ENCODE measurements around the gene RYR1.
"Not testable (repeated sequence)": the region's sequence is repeated elsewhere in the genome, so short reads cannot be mapped to it uniquely, and the experiment has no call there.

The RYR1 gene

GRCh38 chr19:38457202-38457601 is 23.7 kb downstream of the RYR1 start:
- DNase-seq (ENCODE audit: low read depth, low spot score): no peak

DNA sequence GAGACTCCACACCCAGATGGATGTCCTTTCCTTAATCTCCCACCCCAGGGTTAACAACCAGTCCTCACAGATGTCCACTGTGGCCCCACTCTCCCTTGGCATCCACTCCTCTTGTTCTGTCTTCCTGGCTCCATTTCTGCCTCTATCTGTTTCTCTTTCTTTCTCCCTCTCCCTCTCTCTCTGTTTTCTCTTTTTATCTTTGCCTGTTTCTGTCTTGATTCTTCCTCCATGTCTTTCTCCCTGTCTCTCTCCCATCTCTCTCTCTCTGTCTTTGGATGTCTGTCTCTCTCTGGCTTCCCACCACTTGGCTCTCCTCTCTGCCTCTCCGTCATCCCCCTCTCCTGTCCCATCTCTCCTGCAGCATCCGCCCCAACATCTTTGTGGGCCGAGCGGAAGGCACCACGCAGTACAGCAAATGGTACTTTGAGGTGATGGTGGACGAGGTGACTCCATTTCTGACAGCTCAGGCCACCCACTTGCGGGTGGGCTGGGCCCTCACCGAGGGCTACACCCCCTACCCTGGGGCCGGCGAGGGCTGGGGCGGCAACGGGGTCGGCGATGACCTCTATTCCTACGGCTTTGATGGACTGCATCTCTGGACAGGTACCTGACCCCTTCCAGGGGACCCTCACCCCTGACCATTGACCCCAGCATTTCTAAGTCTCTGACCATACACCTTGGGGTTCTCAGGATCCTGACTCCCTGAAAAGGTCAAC is 24.4 kb downstream of the RYR1 start:
- no peak for DNase-seq (ENCODE audit: low read depth, low spot score)

DNA sequence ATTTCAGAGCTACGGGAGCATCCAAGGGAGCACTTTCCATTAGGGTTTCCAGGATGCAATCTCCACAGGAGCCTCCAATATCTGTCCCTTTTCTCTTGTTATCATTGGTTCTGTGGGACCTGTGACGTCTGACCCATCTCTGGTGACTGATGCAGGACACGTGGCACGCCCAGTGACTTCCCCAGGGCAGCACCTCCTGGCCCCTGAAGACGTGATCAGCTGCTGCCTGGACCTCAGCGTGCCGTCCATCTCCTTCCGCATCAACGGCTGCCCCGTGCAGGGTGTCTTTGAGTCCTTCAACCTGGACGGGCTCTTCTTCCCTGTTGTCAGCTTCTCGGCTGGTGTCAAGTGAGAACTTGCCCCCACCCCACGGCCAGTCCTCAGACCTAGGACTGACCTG is 25.5 kb downstream of the RYR1 start:
- no peak for DNase-seq (ENCODE audit: low read depth, low spot score)

GRCh38 chr19:38463365-38463764 is 29.9 kb downstream of the RYR1 start:
- no peak for DNase-seq (ENCODE audit: low read depth, low spot score)

GRCh38 chr19:38464421-38465082 is 31.1 kb downstream of the RYR1 start:
- peak; percentile 87 for DNase-seq (ENCODE audit: low read depth, low spot score)

GRCh38 chr19:38466050-38466449 is 32.6 kb downstream of the RYR1 start:
- DNase-seq (ENCODE audit: low read depth, low spot score): no peak

DNA sequence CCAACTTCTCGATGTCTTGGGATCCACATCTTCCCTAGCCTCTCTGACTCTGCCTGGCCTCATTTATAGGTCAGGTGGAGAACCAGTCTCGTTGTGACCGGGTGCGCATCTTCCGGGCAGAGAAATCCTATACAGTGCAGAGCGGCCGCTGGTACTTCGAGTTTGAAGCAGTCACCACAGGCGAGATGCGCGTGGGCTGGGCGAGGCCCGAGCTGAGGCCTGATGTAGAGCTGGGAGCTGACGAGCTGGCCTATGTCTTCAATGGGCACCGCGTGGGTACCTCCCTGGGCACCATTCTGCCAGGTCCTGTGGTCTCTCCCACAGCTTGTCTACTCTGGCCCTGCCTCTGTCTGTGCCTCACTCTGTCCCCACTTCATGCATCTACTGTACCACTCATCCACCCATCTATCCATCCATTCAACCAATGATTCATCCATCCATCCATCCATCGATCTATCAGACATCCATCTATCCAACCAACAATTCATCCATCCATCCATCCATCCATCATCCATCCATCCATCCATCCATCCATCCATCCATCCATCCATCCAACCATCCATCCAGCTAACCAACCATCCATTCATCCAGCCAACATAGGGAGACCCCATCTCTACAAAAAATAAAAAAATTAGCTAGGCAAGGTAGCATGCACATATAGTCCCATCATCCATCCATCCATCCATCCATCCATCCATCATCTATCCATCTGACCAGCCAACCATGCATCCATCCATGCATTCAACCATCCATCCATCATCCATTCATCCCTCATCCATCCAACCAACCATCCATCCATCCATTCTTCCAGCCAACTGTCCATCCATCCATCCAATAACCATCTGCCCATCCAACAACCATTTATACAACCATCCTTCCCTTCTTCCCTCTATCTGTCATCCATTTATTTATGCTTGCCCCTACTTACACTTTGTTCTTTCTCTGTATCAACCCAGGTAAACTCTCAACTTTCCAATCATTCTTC is 34.3 kb downstream of the RYR1 start:
- no peak for DNase-seq (ENCODE audit: low read depth, low spot score)

GRCh38 chr19:38469151-38469550 is 35.7 kb downstream of the RYR1 start:
- no peak for DNase-seq (ENCODE audit: low read depth, low spot score)

DNA sequence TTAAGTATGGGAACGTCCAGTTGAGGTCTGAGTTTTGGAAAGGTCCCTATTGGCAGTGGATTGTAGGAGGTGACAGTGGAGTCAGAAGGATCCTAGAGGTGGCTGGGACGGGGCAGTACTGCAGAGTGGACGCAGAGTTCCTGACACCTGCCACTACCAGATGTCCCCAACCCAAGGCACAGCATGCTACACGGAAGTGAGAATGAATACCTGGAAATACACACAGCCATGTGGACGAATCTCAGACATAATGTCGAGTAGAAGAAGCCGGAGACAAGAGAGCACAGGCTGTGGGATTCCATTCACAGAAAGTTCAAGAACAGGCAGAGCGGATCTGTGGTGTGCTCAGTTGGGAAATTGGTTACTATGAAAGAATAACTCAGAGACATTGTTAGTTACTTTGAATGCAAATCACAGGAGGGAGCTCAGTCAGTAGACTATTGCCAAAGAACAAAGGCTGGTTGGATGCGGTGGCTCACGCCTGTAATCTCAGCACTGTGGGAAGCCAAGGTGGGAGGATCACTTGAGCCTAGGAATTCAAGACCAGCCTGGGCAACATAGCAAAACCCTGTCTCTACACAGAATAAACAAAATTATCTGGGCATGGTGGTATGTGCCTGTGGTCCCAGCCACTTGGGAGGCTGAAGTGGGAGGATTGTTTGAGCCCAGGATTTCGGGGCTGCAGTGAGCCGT is 37.4 kb downstream of the RYR1 start:
- peak; percentile 40 for DNase-seq (ENCODE audit: low read depth, low spot score)

DNA sequence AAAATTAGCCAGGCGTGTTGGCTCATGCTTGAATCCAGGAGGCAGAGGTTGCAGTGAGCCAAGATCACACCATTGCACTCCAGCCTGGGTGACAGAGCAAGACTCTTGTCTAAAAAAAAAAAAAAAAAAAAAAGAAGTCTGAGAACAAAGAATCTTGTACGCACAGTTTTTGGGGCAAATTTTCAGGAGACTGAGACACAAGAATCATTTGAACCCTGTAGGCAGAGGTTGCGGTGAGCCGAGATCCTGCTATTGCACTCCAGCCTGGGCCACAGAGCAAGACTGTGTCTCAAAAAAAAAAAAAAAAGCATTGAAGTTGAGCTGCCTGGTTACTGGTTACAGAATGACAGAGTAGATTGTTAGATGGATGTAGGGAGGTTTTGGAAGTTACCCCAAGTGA is 39.2 kb downstream of the RYR1 start:
- DNase-seq (ENCODE audit: low read depth, low spot score): not testable (repeated sequence)

DNA sequence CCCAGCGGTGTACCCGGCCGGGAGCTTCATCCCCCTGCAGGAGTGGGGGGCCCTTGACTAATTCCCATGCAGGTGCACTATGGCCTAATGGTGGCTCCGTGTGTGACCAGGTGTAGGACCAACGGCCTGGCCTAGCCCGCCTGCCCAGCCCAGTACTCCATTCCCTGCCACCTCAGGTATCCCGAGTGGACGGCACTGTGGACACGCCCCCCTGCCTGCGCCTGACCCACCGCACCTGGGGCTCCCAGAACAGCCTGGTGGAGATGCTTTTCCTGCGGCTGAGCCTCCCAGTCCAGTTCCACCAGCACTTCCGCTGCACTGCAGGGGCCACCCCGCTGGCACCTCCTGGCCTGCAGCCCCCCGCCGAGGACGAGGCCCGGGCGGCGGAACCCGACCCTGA is 39.7 kb downstream of the RYR1 start:
- no peak for DNase-seq (ENCODE audit: low read depth, low spot score)

DNA sequence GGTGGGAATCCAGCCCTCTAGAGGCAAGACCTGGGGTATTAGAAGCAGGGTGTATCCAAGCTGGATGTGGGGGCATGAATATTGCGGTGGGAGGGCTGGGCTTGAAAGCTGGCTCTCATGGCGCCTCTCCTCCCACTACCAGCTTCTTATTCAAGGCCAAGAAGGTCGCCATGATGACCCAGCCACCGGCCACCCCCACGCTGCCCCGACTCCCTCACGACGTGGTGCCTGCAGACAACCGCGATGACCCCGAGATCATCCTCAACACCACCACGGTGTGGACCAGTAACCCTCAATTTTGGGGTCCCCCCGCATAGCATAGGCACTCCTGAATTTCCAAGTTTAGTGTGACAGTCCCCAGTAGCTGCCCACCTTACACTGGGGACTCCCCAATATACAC is 41.7 kb downstream of the RYR1 start:
- DNase-seq (ENCODE audit: low read depth, low spot score): no peak

DNA sequence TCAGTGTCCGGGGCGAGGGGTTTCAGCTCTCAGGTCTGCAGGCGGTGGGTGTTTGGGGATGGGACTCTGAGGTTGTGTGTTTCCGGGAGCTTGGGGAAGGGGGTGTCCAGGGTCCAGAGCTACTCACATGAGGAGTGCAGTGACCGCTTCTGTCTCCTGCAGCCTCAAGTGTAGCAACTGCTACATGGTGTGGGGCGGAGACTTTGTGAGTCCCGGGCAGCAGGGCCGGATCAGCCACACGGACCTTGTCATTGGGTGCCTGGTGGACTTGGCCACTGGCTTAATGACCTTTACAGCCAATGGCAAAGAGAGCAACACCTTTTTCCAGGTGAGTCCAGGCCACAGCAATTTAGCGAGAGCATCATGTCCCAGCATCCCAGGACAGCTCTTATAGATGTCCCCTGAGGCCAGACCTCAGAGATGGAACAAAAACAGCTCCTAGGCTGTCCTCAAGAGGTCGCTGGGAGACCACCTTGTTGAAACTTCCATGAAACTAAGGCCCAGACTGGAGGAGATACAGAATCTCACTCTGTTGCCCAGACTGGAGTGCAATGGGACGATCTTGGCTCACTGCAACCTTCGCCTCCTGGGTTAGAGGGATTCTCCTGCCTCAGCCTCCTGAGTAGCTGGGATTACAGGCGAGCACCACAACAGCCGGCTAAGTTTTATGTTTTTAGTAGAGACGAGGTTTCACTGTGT is 44.9 kb downstream of the RYR1 start:
- peak; percentile 75 for DNase-seq (ENCODE audit: low read depth, low spot score)

DNA sequence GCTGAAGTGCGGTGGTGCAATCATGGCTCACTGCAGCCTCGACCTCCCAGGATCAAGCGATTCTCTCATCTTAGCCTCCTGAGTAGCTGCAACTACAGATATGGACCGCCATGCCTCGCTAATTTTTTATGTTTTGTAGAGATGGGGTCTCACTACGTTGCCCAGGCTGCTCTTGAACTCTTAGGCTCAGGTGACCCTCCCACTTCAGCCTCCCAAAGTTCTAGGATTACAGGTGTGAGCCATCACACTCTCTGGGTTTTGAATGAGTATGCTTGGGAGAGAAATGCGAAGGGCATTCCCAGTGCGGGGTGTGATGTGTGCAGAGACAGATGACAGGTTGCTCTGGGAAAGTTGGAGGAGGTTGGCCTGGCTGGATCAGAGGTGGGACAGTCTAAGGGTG is 49.0 kb downstream of the RYR1 start:
- no peak for DNase-seq (ENCODE audit: low read depth, low spot score)

GRCh38 chr19:38483016-38483630 is 49.6 kb downstream of the RYR1 start:
- no peak for DNase-seq (ENCODE audit: low read depth, low spot score)

DNA sequence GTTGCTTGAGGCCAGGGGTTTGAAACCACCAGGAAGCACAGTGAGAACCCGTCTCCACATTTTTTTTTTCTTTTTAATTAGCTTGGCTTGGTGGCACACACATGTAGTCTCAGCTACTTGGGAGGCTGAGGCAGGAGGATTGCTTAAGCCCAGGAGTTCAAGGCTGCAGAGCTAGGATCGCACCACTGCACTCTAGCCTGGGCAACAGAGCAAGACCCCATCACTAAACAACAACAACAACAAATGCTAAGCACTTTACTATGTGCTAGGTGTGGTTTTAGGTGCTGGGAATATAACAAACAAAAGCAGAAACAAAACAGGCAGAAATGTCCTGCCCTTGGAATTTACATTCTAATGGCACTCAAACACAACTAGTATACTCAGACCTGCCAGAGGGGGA is 51.3 kb downstream of the RYR1 start:
- DNase-seq (ENCODE audit: low read depth, low spot score): no peak

DNA sequence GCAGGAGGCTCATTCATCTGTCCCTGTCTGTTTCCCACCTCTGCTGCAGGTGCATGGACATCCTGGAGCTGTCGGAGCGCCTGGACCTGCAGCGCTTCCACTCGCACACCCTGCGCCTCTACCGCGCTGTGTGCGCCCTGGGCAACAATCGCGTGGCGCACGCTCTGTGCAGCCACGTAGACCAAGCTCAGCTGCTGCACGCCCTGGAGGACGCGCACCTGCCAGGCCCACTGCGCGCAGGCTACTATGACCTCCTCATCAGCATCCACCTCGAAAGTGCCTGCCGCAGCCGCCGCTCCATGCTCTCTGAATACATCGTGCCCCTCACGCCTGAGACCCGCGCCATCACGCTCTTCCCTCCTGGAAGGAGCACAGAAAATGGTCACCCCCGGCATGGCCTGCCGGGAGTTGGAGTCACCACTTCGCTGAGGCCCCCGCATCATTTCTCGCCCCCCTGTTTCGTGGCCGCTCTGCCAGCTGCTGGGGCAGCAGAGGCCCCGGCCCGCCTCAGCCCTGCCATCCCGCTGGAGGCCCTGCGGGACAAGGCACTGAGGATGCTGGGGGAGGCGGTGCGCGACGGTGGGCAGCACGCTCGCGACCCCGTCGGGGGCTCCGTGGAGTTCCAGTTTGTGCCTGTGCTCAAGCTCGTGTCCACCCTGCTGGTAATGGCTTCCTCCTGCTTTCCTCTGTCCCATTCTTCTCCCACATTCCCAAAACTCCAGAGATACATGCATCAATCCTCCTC is 52.2 kb downstream of the RYR1 start:
- DNase-seq (ENCODE audit: low read depth, low spot score): no peak

- DNase-seq (ENCODE audit: low read depth, low spot score): no peak
Measured at GRCh38 chr19:38486731-38487336, 53.3 kb downstream of the RYR1 start.

- DNase-seq (ENCODE audit: low read depth, low spot score): no peak
Measured at GRCh38 chr19:38488096-38488495, 54.6 kb downstream of the RYR1 start.
